GM13976 (cell line): ENCODE data around the gene TP53AIP1.

ENCODE experiments used
- DNase-seq: peaks from one replicate; pipeline ENCODE4 v3.0.0; 2012; ENCODE audit warnings: low spot score
- in situ Hi-C: fragments of 300-500 bp; cut with MboI; formaldehyde crosslinking; loops from one replicate; pipeline ENCODE4 v1.12.0; 2022; ENCODE audit warnings: low sequenced_read_pairs, mixed read lengths, inconsistent platforms; ENCODE audit not compliant: unreplicated experiment
- TF ChIP-seq, protein P1 (sequence below): IDR thresholded peaks from 2 replicates; pipeline ENCODE4 v1.5.1; 2012; ENCODE audit warnings: borderline replicate concordance, mild to moderate bottlenecking; ENCODE audit not compliant: insufficient read depth; ENCODE audit errors: extremely low read depth, missing control alignments, control extremely low read depth

Gene TP53AIP1

DNA sequence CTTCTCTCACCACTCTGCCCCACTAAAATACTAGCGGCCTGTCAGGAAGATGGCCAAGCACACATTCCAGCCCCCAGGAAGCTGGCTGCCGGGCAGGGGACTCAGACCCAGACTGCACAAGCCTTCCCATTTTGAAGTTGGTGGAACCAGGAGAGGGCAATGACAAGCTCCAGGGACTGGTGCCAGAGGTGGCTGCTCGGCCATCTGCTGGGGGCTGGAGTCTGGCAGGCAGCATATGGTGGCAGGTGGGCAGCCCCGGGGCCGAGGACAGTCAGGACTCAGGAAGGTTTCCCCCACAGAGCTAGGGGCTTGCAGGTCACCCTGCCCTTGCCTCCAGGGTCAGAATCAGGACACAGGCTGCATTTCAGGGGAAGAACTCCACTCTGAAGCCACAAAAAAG, 28.9 kb downstream of the TP53AIP1 start:
- in situ Hi-C loops, result no loop called here
- TF ChIP-seq, protein P1, sequence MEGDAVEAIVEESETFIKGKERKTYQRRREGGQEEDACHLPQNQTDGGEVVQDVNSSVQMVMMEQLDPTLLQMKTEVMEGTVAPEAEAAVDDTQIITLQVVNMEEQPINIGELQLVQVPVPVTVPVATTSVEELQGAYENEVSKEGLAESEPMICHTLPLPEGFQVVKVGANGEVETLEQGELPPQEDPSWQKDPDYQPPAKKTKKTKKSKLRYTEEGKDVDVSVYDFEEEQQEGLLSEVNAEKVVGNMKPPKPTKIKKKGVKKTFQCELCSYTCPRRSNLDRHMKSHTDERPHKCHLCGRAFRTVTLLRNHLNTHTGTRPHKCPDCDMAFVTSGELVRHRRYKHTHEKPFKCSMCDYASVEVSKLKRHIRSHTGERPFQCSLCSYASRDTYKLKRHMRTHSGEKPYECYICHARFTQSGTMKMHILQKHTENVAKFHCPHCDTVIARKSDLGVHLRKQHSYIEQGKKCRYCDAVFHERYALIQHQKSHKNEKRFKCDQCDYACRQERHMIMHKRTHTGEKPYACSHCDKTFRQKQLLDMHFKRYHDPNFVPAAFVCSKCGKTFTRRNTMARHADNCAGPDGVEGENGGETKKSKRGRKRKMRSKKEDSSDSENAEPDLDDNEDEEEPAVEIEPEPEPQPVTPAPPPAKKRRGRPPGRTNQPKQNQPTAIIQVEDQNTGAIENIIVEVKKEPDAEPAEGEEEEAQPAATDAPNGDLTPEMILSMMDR, result no peak
- no peak for DNase-seq

DNA sequence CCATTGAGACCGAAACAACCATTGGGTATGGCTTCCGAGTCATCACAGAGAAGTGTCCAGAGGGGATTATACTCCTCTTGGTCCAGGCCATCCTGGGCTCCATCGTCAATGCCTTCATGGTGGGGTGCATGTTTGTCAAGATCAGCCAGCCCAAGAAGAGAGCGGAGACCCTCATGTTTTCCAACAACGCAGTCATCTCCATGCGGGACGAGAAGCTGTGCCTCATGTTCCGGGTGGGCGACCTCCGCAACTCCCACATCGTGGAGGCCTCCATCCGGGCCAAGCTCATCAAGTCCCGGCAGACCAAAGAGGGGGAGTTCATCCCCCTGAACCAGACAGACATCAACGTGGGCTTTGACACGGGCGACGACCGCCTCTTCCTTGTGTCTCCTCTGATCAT, 31.0 kb downstream of the TP53AIP1 start:
- TF ChIP-seq, protein P1, result no peak
- no peak for DNase-seq
- in situ Hi-C loops, result no loop called here

DNA sequence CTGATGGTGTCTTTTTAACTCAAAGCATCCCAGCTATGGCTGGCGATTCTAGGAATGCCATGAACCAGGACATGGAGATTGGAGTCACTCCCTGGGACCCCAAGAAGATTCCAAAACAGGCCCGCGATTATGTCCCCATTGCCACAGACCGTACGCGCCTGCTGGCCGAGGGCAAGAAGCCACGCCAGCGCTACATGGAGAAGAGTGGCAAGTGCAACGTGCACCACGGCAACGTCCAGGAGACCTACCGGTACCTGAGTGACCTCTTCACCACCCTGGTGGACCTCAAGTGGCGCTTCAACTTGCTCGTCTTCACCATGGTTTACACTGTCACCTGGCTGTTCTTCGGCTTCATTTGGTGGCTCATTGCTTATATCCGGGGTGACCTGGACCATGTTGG, 31.4 kb downstream of the TP53AIP1 start:
- no peak for DNase-seq
- in situ Hi-C loops, result no loop called here
- TF ChIP-seq, protein P1, result no peak

DNA sequence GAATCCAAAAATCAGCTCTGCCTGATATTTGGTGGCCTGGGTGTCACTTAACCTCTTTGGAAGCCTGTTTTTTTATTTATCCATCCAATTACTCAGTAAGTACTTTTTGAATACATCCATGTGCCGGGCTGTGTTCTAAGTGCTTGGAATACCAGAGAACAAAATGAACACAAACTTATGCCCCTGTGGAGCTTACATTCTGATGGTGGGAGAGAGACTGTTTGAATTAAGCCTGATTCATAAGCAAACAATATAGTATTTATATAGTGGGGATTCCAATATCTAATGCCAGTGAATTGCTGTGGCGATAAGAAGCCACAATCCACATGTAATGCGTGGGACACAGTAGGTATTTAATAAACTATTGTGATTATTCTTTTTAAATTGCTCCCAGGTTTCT, 32.1 kb downstream of the TP53AIP1 start:
- TF ChIP-seq, protein P1, result no peak
- DNase-seq, result no peak
- in situ Hi-C loops, result no loop called here

DNA sequence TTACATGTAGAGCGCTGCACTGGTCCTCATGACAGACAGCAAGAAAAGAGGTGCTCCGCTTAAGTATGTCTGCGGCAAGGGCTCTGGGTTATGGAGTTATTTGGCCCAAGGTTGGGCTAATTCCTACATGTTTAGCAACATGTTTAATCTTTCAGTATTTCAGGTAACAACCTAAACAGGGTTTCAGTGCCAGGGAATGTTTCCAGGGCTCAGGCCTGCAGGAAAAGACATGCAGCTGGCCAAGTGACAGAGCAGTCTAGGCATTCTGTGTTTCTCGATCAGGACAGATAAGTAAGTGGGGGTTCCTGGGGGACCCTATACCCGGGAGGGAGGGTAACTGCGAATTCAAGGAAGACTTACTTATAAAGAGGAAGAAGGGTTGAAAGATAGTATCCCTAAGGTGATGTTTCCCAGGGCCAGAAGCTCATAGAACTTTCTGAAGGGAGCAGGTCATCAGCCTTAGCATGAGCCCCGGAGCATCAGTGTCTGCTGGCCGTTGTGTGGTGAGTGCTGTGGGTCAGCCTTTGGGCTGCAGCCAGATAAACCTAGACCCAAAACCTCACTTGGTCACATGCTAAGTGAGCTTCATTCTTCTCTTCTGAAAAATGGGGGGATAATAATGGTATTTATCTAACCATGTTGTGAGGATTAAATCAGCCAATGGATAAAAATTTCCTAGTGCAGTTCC, 33.1 kb downstream of the TP53AIP1 start:
- TF ChIP-seq, protein P1, result no peak
- no peak for DNase-seq
- in situ Hi-C loops, result no loop called here

DNA sequence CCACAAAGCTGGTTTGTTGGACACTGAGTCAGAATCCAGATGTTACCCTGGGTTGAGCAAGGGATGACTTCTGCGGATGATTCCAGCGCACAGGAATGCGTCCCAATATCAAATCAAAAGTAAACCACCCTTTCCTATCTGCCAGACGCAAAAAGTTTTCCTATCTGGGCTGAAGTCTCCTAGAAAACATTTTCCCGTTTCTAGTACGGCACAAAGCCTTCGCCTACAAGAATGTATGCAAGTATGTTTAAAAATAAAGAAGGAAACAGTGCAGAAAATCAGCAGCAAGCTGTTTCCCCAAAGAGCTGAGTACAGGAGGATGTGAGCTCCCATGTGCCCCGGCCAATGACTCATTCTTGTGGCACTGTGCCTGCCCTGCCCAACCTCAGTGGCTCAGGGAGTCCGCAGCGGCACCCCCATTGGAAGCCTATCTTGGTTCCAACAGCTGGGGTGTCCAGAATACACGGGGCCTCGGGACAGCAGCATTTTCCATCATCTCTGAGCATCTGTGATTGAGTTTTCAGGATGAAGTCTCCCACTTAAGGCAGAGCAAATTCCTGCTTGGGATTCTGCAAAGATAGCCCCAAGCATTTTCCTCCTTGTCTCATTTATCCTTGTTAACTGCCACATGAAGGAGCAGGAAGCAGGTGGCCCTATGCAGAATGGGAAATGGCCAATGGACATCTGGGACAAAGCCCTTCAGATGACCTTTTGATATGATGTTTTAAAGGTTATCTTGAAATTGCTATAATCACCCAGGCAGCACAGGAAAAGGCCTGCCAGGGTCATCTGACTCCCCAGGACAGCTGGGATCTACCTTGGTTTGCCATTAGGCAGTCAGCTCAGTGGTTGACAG, 34.1 kb downstream of the TP53AIP1 start:
- in situ Hi-C loops, result no loop called here
- DNase-seq, result no peak
- TF ChIP-seq, protein P1, result no peak
